ENCODE measurements around the gene VIT. TPM values are rescaled to one million over a fixed set of nuclear protein-coding genes. Genes with fewer than 3 reads are reported as not detected.

Gene VIT
- total RNA-seq, 1 donor from 2014 or later: not detected

- H3K4me3 ChIP-seq (ENCODE audit: low read depth, low read length): no peak overlapping the region
- DNase-seq (ENCODE audit: low read depth): no peak
- no peak for TF ChIP-seq CTCF (IDR thresholded peaks at IDR 0.05; ENCODE audit: insufficient read depth, low read length, poor library complexity, severe bottlenecking)
- no peaks in the 10 kb centered on the region for H3K36me3 ChIP-seq (ENCODE audit: control insufficient read depth, insufficient read depth, low read length)
- no peaks in the 10 kb centered on the region for H3K27me3 ChIP-seq (ENCODE audit: control insufficient read depth, insufficient read depth, low read length)
These were observed 4.9 kb downstream of the VIT start for GRCh38 chr2:36701391-36701795.

GRCh38 chr2:36701918-36702317, 5.4 kb downstream of the VIT start:
- Histone ChIP-seq H3K4me3 (ENCODE audit: low read depth, low read length) (no peak overlapping the region), H3K27me3 (ENCODE audit: control insufficient read depth, insufficient read depth, low read length) (no peaks in the 10 kb centered on the region), H3K36me3 (ENCODE audit: control insufficient read depth, insufficient read depth, low read length) (no peaks in the 10 kb centered on the region)
- no peak for DNase-seq (ENCODE audit: low read depth)
- TF ChIP-seq CTCF (IDR thresholded peaks at IDR 0.05; ENCODE audit: insufficient read depth, low read length, poor library complexity, severe bottlenecking): no peak

GRCh38 chr2:36702781-36703180, 6.3 kb downstream of the VIT start:
- Histone ChIP-seq H3K36me3 (ENCODE audit: control insufficient read depth, insufficient read depth, low read length) (no peaks in the 10 kb centered on the region), H3K4me3 (ENCODE audit: low read depth, low read length) (no peak overlapping the region), H3K27me3 (ENCODE audit: control insufficient read depth, insufficient read depth, low read length) (no peaks in the 10 kb centered on the region)
- no peak for TF ChIP-seq CTCF (IDR thresholded peaks at IDR 0.05; ENCODE audit: insufficient read depth, low read length, poor library complexity, severe bottlenecking)
- DNase-seq (ENCODE audit: low read depth): no peak

- no peak for DNase-seq (ENCODE audit: low read depth)
- no peak for TF ChIP-seq CTCF (IDR thresholded peaks at IDR 0.05; ENCODE audit: insufficient read depth, low read length, poor library complexity, severe bottlenecking)
- no peak overlapping the region for H3K4me3 ChIP-seq (ENCODE audit: low read depth, low read length)
- no peaks in the 10 kb centered on the region for H3K36me3 ChIP-seq (ENCODE audit: control insufficient read depth, insufficient read depth, low read length)
- H3K27me3 ChIP-seq (ENCODE audit: control insufficient read depth, insufficient read depth, low read length): no peaks in the 10 kb centered on the region
These were observed 8.1 kb downstream of the VIT start for GRCh38 chr2:36704475-36705150.

- no peak for TF ChIP-seq CTCF (IDR thresholded peaks at IDR 0.05; ENCODE audit: insufficient read depth, low read length, poor library complexity, severe bottlenecking)
- Histone ChIP-seq H3K36me3 (ENCODE audit: control insufficient read depth, insufficient read depth, low read length) (no peaks in the 10 kb centered on the region), H3K27me3 (ENCODE audit: control insufficient read depth, insufficient read depth, low read length) (no peaks in the 10 kb centered on the region), H3K4me3 (ENCODE audit: low read depth, low read length) (no peak overlapping the region)
- no peak for DNase-seq (ENCODE audit: low read depth)
These were observed 9.0 kb downstream of the VIT start for GRCh38 chr2:36705326-36706020.

Measured in kidney epithelial cell (primary cell).